IPS-20b (cell line): ENCODE measurements around the gene SIT1.
"Not testable (repeated sequence)": the region's sequence is repeated elsewhere in the genome, so short reads cannot be mapped to it uniquely, and the experiment has no call there.

Experiments used
- H3K27ac ChIP-seq: one replicate; pipeline ENCODE4 v1.5.1; 2013; ENCODE audit warnings: low read length
- H3K27me3 ChIP-seq: 2 replicates; pipeline ENCODE4 v1.6.1; 2013; ENCODE audit warnings: mild to moderate bottlenecking, low read length, inconsistent platforms; ENCODE audit not compliant: insufficient read depth
- H3K36me3 ChIP-seq: 2 replicates; pipeline ENCODE4 v1.6.1; 2013; ENCODE audit warnings: low read depth, mild to moderate bottlenecking, inconsistent platforms, low read length, moderate library complexity; ENCODE audit not compliant: insufficient read depth
- H3K4me1 ChIP-seq: 2 replicates; pipeline ENCODE4 v1.6.1; 2013; ENCODE audit warnings: mild to moderate bottlenecking, control low read depth, inconsistent platforms, low read length, moderate library complexity; ENCODE audit not compliant: insufficient read depth
- H3K4me3 ChIP-seq: 2 replicates; pipeline ENCODE4 v1.5.1; 2013; ENCODE audit warnings: mild to moderate bottlenecking, low read length, inconsistent platforms
- H3K9ac ChIP-seq: 2 replicates; pipeline ENCODE4 v1.6.1; 2013; ENCODE audit warnings: low read depth, mild to moderate bottlenecking, inconsistent platforms, low read length, moderate library complexity
- H3K9me3 ChIP-seq: 2 replicates; pipeline ENCODE4 v1.6.1; 2013; ENCODE audit warnings: mild to moderate bottlenecking, low read depth, low read length, inconsistent platforms; ENCODE audit not compliant: insufficient read depth

The SIT1 gene

GRCh38 chr9:35656831-35657545, 6.3 kb upstream of the SIT1 start:
- Histone ChIP-seq H3K9ac (peak overlapping the region; percentile 87), H3K36me3 (peaks cover 21% of the 10 kb centered on the region), H3K27me3 (peaks cover 13% of the 10 kb centered on the region), H3K4me3 (peak overlapping the region; percentile 89), H3K27ac (no peak overlapping the region), H3K9me3 (no peaks in the 10 kb centered on the region), H3K4me1 (peaks cover 4% of the 10 kb centered on the region; the same call in 1 of the 2 replicates)

GRCh38 chr9:35656348-35656747, 5.6 kb upstream of the SIT1 start:
- peaks cover 13% of the 10 kb centered on the region for H3K27me3 ChIP-seq
- no peak overlapping the region for H3K9ac ChIP-seq
- no peak overlapping the region for H3K27ac ChIP-seq
- no peak overlapping the region for H3K4me3 ChIP-seq
- peaks cover 4% of the 10 kb centered on the region; the same call in 1 of the 2 replicates for H3K4me1 ChIP-seq
- H3K36me3 ChIP-seq = peaks cover 14% of the 10 kb centered on the region
- no peaks in the 10 kb centered on the region for H3K9me3 ChIP-seq

- no peak overlapping the region for H3K27ac ChIP-seq
- peaks cover 5% of the 10 kb centered on the region; the same call in 1 of the 2 replicates for H3K4me1 ChIP-seq
- H3K36me3 ChIP-seq = no peaks in the 10 kb centered on the region
- no peaks in the 10 kb centered on the region for H3K9me3 ChIP-seq
- no peak overlapping the region for H3K9ac ChIP-seq
- peaks cover 13% of the 10 kb centered on the region for H3K27me3 ChIP-seq
- no peak overlapping the region for H3K4me3 ChIP-seq
Measured at GRCh38 chr9:35653611-35654010, 2.9 kb upstream of the SIT1 start.

GRCh38 chr9:35652829-35653209, 2.1 kb upstream of the SIT1 start:
- Histone ChIP-seq H3K9me3 (no peaks in the 10 kb centered on the region), H3K9ac (no peak overlapping the region), H3K4me3 (no peak overlapping the region), H3K27ac (no peak overlapping the region), H3K4me1 (peaks cover 5% of the 10 kb centered on the region; the same call in 1 of the 2 replicates), H3K36me3 (no peaks in the 10 kb centered on the region), H3K27me3 (peaks cover 15% of the 10 kb centered on the region)

GRCh38 chr9:35651956-35652828, 1.5 kb upstream of the SIT1 start:
- Histone ChIP-seq H3K9me3 (no peaks in the 10 kb centered on the region), H3K9ac (no peak overlapping the region), H3K27me3 (peaks cover 20% of the 10 kb centered on the region), H3K36me3 (no peaks in the 10 kb centered on the region), H3K4me1 (peaks cover 7% of the 10 kb centered on the region; the same call in 1 of the 2 replicates), H3K4me3 (no peak overlapping the region), H3K27ac (no peak overlapping the region)

- H3K27me3 ChIP-seq = peaks cover 7% of the 10 kb centered on the region; the same call in 1 of the 2 replicates
- peaks cover 7% of the 10 kb centered on the region; the same call in 1 of the 2 replicates for H3K4me1 ChIP-seq
- no peaks in the 10 kb centered on the region for H3K9me3 ChIP-seq
- H3K36me3 ChIP-seq = no peaks in the 10 kb centered on the region
- H3K9ac ChIP-seq = peak overlapping the region; percentile 61; the same call in 1 of the 2 replicates
- peak overlapping the region; percentile 19 for H3K27ac ChIP-seq
- peak overlapping the region; percentile 64; the same call in 1 of the 2 replicates for H3K4me3 ChIP-seq
Measured at GRCh38 chr9:35649431-35650340, 1.0 kb downstream of the SIT1 start.

DNA sequence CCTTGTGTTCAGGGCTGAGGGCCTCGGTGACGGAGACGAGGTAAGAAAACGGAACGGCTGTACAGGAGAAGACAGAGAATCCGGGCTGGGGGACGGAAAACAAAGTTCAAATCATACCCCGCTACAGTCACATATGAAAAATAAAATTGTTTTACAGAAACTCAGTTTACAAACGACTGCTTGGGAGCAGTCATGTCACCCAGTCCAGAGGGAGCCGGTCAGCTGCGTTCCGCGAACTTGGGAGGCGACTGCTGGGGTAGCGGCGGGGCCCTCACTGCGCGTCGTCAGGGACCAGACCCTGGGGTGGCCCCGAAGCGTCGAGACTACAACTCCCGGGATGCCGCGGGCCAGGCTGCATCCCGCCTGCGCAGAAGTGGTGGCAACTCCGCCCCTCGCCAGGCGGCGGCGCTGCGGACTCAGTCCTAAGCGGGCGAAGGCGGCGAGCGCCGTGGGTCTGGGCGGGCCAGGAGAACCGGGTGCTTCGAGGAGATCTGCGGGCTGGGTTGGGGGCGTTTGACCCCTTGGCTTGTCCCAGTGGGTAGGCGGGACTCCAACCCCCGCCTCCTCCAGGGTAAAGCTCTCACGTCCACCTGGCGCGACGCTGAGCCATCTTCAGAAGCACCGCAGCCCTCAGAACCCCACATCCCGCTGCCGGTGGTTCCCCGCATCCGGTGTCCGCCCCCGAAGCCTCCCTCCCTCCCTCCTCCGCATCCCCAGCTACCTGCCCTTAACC, 4.0 kb downstream of the SIT1 start:
- H3K27me3 ChIP-seq = peaks cover 7% of the 10 kb centered on the region; the same call in 1 of the 2 replicates
- H3K4me1 ChIP-seq = peaks cover 7% of the 10 kb centered on the region; the same call in 1 of the 2 replicates
- H3K9ac ChIP-seq = peak overlapping the region; percentile 74; the same call in 1 of the 2 replicates
- H3K36me3 ChIP-seq = no peaks in the 10 kb centered on the region
- H3K9me3 ChIP-seq = no peaks in the 10 kb centered on the region
- no peak overlapping the region for H3K27ac ChIP-seq
- H3K4me3 ChIP-seq = peak overlapping the region; percentile 93

DNA sequence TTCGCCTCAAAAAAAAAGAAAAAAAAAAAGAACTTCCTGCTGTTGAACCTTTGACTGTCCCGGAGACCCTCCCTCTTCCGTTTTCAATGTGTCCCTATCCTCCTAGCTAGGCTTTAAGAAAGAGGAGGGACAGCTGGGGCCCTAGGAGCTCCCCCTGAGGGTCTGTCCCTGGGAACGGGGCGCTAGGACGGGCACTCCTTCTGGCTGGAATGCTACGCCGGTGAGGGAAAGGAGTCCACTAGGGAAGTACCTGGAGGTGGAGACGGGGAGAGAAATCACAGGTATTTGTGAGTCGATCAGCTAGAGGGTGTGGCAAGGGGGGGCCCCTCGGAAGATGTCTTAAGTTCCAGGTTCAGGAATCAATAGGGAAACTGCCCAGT, 4.6 kb downstream of the SIT1 start:
- Histone ChIP-seq H3K9me3 (no peaks in the 10 kb centered on the region), H3K27me3 (peaks cover 7% of the 10 kb centered on the region; the same call in 1 of the 2 replicates), H3K36me3 (no peaks in the 10 kb centered on the region), H3K4me1 (peaks cover 7% of the 10 kb centered on the region; the same call in 1 of the 2 replicates), H3K27ac (no peak overlapping the region), H3K9ac (peak overlapping the region; percentile 74; the same call in 1 of the 2 replicates), H3K4me3 (peak overlapping the region; percentile 93)

GRCh38 chr9:35645736-35646135, 5.0 kb downstream of the SIT1 start:
- not testable (repeated sequence) for H3K36me3 ChIP-seq, H3K27ac ChIP-seq, H3K4me1 ChIP-seq, H3K9me3 ChIP-seq, H3K27me3 ChIP-seq
- peak overlapping the region; percentile 74; the same call in 1 of the 2 replicates for H3K9ac ChIP-seq
- peak overlapping the region; percentile 93 for H3K4me3 ChIP-seq

- H3K9ac ChIP-seq = no peak overlapping the region
- H3K9me3 ChIP-seq = no peaks in the 10 kb centered on the region
- H3K4me3 ChIP-seq = no peak overlapping the region
- H3K36me3 ChIP-seq = no peaks in the 10 kb centered on the region
- H3K27ac ChIP-seq = no peak overlapping the region
- peaks cover 3% of the 10 kb centered on the region; the same call in 1 of the 2 replicates for H3K4me1 ChIP-seq
- H3K27me3 ChIP-seq = peaks cover 7% of the 10 kb centered on the region; the same call in 1 of the 2 replicates
Measured at GRCh38 chr9:35643046-35643445, 7.7 kb downstream of the SIT1 start.
